ENCODE results near the gene HECTD4. TPM values are rescaled to one million over a fixed set of nuclear protein-coding genes. Genes with fewer than 3 reads are reported as not detected.

Gene HECTD4
- 10.6 and 13.6 TPM in 2 replicates for total RNA-seq (2014; rRNA removed; shearing (Covaris generic))

GRCh38 chr12:112381883-112382796, at the start of gene HECTD4:
Gene HECTD4 (minus strand): TSS chr12:112382431. CDS start chr12:112382128, 303 bp downstream.

GRCh38 chr12:112418608-112419296, 36.5 kb upstream of the HECTD4 start, which contains the start of gene PTPN11:
Gene PTPN11 (plus strand): TSS chr12:112418947. CDS start chr12:112419112, 165 bp downstream.

GRCh38 chr12:112409064-112409905, 27.1 kb upstream of the HECTD4 start, which contains the start of gene RPL6:
Gene RPL6 (minus strand): TSS chr12:112409605. CDS start chr12:112408656, 949 bp downstream.

GRCh38 chr12:112125250-112125999, 256.8 kb downstream of the HECTD4 start, which contains the start of gene TRAFD1:
Gene TRAFD1 (plus strand): TSS chr12:112125560. CDS start chr12:112130523, 4,963 bp downstream.

Small RNAs within 50 kb of the gene (small RNA-seq; reads per million reads assigned to genes)
- not detected for gene RF00019

Other genes starting within 250 kb of the HECTD4 start
- gene RPL6, start 27.2 kb upstream of the HECTD4 start, total RNA-seq (2014; rRNA removed; shearing (Covaris generic)): 1,851 and 2,575 TPM in 2 replicates
- 75.3 and 77.9 TPM in 2 replicates for gene PTPN11, start 36.5 kb upstream of the HECTD4 start, total RNA-seq (2014; rRNA removed; shearing (Covaris generic))